Neural crest cell (in vitro differentiated cells): ENCODE data around the gene LSM14A. TPM values are rescaled to one million over a fixed set of nuclear protein-coding genes. Genes with fewer than 3 reads are reported as not detected.

Experiments
- DNase-seq: peaks from one replicate; pipeline ENCODE4 v3.0.0; 2021; ENCODE audit warnings: low read depth, mixed read lengths, low spot score
- H3K27ac Mint-ChIP-seq: one replicate; pipeline ENCODE4 v1.8.0; 2021; ENCODE audit warnings: mild to moderate bottlenecking, mixed read lengths; ENCODE audit not compliant: unreplicated experiment
- H3K27me3 Mint-ChIP-seq: 2 replicates; pipeline ENCODE4 v1.8.0; 2021; ENCODE audit warnings: low read depth, mild to moderate bottlenecking, mixed read lengths
- H3K36me3 Mint-ChIP-seq: 2 replicates; pipeline ENCODE4 v1.8.0; 2021; ENCODE audit warnings: low read depth, mild to moderate bottlenecking, mixed read lengths
- H3K4me1 Mint-ChIP-seq: 2 replicates; pipeline ENCODE4 v1.8.0; 2021; ENCODE audit warnings: mixed read lengths
- H3K4me3 Mint-ChIP-seq: one replicate; pipeline ENCODE4 v1.8.0; 2021; ENCODE audit warnings: mild to moderate bottlenecking, mixed read lengths
- H3K9me3 Mint-ChIP-seq: 2 replicates; pipeline ENCODE4 v1.8.0; 2021; ENCODE audit warnings: mixed read lengths
- total RNA-seq: library from RNA; stranded (reverse); gene quantifications from 2 replicates; pipeline ENCODE4 v1.2.1, GENCODE V29; 2021
- TF ChIP-seq, protein P1 (sequence below): fragments of 200-600 bp; sonication (generic); conservative IDR thresholded peaks from 2 replicates; pipeline ENCODE4 v1.5.0; 2021; ENCODE audit warnings: antibody characterized with exemption, mild to moderate bottlenecking

LSM14A gene
- total RNA-seq, 1 donor from 2014 or later, result 141 TPM

DNA sequence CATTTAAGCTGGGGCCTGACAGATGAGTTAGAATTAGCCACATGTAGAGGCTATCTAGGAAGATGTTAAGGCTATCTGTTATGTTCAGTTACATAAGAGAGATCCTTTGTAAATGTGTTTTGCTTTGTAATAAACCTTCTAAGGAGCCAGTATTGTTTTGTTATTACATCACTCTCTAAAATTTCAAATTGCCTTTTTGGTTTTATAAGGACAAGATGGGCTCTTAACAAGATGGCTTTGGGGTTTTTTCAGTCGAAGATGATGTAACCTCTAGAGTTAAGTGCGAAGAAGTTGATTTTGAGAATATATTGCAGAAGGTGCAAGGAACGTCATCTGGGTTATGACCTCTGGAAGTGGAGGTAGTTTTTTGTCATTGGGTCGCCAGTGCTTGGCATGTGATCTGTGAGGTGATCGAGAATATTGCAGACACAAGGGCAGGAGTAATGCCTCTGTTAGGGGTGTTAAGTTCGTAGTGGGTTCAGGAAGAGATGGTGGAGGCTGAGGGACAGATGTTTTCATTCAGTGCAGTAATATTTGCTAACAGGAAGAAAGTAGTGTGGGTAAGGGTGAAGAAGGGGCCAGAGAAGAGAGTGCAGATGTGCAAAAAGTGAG, 12.7 kb downstream of the LSM14A start:
- Mint-ChIP-seq H3K9me3 (no peaks in the 10 kb centered on the region), H3K4me1 (peaks cover 47% of the 10 kb centered on the region), H3K36me3 (peaks cover 5% of the 10 kb centered on the region), H3K27me3 (no peaks in the 10 kb centered on the region), H3K27ac (no peak overlapping the region), H3K4me3 (no peak overlapping the region)
- no peak for DNase-seq
- TF ChIP-seq, protein P1, sequence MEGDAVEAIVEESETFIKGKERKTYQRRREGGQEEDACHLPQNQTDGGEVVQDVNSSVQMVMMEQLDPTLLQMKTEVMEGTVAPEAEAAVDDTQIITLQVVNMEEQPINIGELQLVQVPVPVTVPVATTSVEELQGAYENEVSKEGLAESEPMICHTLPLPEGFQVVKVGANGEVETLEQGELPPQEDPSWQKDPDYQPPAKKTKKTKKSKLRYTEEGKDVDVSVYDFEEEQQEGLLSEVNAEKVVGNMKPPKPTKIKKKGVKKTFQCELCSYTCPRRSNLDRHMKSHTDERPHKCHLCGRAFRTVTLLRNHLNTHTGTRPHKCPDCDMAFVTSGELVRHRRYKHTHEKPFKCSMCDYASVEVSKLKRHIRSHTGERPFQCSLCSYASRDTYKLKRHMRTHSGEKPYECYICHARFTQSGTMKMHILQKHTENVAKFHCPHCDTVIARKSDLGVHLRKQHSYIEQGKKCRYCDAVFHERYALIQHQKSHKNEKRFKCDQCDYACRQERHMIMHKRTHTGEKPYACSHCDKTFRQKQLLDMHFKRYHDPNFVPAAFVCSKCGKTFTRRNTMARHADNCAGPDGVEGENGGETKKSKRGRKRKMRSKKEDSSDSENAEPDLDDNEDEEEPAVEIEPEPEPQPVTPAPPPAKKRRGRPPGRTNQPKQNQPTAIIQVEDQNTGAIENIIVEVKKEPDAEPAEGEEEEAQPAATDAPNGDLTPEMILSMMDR, result no peak

DNA sequence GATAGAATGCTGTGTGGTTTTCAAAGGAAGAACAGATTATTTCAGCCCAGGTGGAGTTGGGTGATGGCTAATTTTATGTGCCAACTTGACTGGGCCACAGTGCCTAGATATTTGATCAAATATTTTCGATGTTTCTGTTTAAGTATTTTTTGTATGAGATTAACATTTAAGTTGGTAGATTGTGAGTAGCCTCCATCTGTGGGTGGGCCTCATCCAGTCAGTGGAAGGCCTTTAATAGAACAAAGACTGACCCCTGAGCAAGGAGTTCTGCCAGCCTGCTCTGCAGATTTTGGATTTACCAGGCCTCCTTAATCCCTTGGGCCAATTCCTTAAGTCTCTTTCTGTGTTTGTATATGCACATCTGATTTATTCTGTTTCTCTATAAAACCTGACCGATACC, 13.9 kb downstream of the LSM14A start:
- Mint-ChIP-seq H3K4me3 (no peak overlapping the region), H3K36me3 (peaks cover 5% of the 10 kb centered on the region), H3K9me3 (no peaks in the 10 kb centered on the region), H3K4me1 (peaks cover 36% of the 10 kb centered on the region), H3K27me3 (no peaks in the 10 kb centered on the region), H3K27ac (no peak overlapping the region)
- no peak for DNase-seq
- TF ChIP-seq, protein P1, result no peak

DNA sequence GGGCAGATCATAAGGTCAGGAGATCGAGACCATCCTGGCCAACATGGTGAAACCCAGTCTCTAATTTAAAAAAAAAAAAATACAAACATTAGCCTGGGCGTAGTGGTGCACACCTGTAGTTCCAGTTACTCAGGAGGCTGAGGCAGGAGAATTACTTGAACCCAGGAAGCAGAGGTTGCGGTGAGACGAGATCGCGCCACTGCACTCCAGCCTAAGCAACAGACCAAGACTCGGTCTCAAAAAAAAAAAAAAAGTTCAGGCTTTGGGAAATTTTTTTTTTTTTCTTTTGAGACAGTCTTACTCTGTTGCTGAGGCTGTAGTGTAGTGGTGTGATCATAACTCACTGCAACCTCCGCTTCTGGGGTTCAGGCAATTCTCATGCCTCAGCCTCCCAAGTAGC, 14.7 kb downstream of the LSM14A start:
- H3K9me3 Mint-ChIP-seq, result no peaks in the 10 kb centered on the region
- H3K4me1 Mint-ChIP-seq, result peaks cover 35% of the 10 kb centered on the region
- H3K27me3 Mint-ChIP-seq, result no peaks in the 10 kb centered on the region
- DNase-seq, result no peak
- TF ChIP-seq, protein P1, result no peak
- H3K36me3 Mint-ChIP-seq, result no peaks in the 10 kb centered on the region
- no peak overlapping the region for H3K27ac Mint-ChIP-seq
- no peak overlapping the region for H3K4me3 Mint-ChIP-seq

DNA sequence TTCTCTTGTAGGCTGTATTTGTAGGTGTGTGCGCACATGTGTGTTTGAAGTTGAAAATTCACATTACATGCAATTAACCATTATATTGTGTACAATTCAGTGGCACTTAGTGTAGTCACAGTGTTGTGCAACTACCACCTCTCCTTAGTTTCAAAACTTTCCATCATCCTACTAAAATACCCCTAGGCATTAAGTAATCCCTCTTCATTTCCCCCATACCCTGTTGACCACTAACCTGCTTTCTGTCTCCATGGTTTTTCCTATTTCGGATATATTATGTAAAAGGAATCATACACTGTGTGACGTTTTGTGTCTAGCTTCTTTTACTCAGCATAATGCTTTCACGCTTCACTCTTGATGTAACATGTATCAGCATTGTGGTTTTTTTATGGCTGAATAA, 16.1 kb downstream of the LSM14A start:
- Mint-ChIP-seq H3K4me3 (no peak overlapping the region), H3K36me3 (no peaks in the 10 kb centered on the region), H3K27ac (no peak overlapping the region), H3K9me3 (no peaks in the 10 kb centered on the region), H3K4me1 (peaks cover 28% of the 10 kb centered on the region), H3K27me3 (no peaks in the 10 kb centered on the region)
- TF ChIP-seq, protein P1, result no peak
- no peak for DNase-seq

DNA sequence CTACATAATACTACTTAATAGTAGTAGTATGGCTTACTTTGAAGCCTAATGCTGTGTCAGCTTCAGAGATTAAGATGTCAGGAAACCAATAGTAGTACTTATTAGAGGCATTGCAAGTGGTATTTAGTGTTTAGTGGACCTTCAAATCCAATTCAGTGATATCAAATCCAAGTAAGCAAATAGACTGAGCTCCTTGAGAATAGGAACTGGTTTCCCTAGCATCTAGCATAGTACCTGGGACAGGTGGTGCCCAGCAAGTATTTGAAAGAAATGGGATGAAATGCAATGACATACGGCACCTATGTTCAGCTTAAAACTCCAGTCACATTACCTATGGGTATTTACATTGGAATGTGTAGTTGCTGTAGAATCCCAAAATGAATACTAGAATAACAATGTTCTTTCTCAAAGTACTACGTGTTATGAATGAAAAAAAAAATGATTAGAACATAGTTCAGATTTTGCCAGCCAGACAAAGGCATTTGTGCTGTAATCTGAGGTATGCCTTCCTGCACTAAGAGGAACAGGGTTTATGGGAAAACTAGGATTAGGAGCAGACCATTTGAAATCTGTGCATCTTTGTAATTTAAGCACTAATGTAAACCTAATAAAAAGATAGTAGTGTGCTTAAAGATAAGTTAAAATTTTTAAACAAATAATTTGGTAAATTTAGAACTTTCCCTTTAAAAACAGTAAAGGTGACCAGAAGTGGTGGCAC, 17.1 kb downstream of the LSM14A start:
- Mint-ChIP-seq H3K9me3 (no peaks in the 10 kb centered on the region), H3K27me3 (no peaks in the 10 kb centered on the region), H3K36me3 (no peaks in the 10 kb centered on the region), H3K4me1 (peaks cover 28% of the 10 kb centered on the region), H3K27ac (no peak overlapping the region), H3K4me3 (no peak overlapping the region)
- DNase-seq, result no peak
- TF ChIP-seq, protein P1, result no peak
